ENCODE data around the gene ALK.

- no peak for TF ChIP-seq CTCF (IDR thresholded peaks at IDR 0.05)
- TF ChIP-seq POLR2A (IDR thresholded peaks at IDR 0.05): no peak
Observed at GRCh38 chr2:29420464-29420863, 500.9 kb downstream of the ALK start.
